SU-DHL-6 (cell line): ENCODE measurements around the gene SLC9A9.

ENCODE experiments used
- CTCF ChIP-seq: fragments of 200-600 bp; sonication (generic); IDR thresholded peaks from one replicate; pipeline ENCODE4 v1.5.1; 2017; ENCODE audit warnings: antibody characterized with exemption, mild to moderate bottlenecking, low read length, moderate library complexity; ENCODE audit not compliant: insufficient read depth, poor library complexity, severe bottlenecking
- EZH2phosphoT487 ChIP-seq: fragments of 200-600 bp; sonication (generic), shearing (Covaris generic); conservative IDR thresholded peaks from 2 replicates; pipeline ENCODE4 v1.6.1; 2018; ENCODE audit warnings: mild to moderate bottlenecking, antibody characterized with exemption, low read length, moderate library complexity, mixed read lengths

GRCh38 chr3:143433787-143434378, 414.4 kb downstream of the SLC9A9 start:
- TF ChIP-seq CTCF (no peak), EZH2phosphoT487 (no peak)
